K562 (cell line): ENCODE data around the gene UTP11. TPM values are rescaled to one million over a fixed set of nuclear protein-coding genes. Genes with fewer than 3 reads are reported as not detected.

Experiments used
- ATAC-seq: fragments of 200-7000 bp; cut with Tn5 transposase; 3 replicates; pipeline ENCODE4 v1.9.1; 2020; ENCODE audit warnings: moderate library complexity
- BruUV-seq: library from RNA; stranded (reverse); fragments of 400-500 nt; replicated peaks from 2 replicates; lab custom pipeline; 2021; lab: Mats Ljungman, UMichigan
- CTCF ChIA-PET: fragments of 300-600 bp; formaldehyde crosslinking; extraction: SDS; loops from one replicate; lab custom pipeline; 2021; ENCODE audit warnings: low intra/inter-chr PET ratio; lab: Yijun Ruan, JAX
- POLR2A ChIA-PET: fragments of 300-600, 350-650 bp; sonication (Branson Sonifier 250); formaldehyde crosslinking; extraction: SDS; loops from one replicate; lab custom pipeline; 2021; ENCODE audit warnings: antibody characterized with exemption, inconsistent platforms; lab: Yijun Ruan, JAX
- DNase-seq, 4 experiments: peaks; one replicate each; pipeline versions ENCODE4 v3.0.0 to v3.0.0-alpha.2; 2011 to 2018; ENCODE audit warnings: low spot score in 3 of 4, mixed read lengths in 3 of 4; ENCODE audit errors: extremely low read depth in 1 of 4
- FAIRE-seq: peaks from 2 replicates; lab custom pipeline; 2011; peaks lifted over from hg19 to GRCh38; lab: Jason Lieb, UNC
- H2AFZ ChIP-seq: 2 replicates; pipeline ENCODE4 v1.6.0; 2011; ENCODE audit warnings: low read depth, low read length, control low read depth, inconsistent platforms
- H3K27ac ChIP-seq: fragments of 200-600 bp; 3 replicates; pipeline ENCODE4 v1.8.0; 2011; ENCODE audit warnings: low read depth, mild to moderate bottlenecking, control low read depth, inconsistent platforms, low read length, moderate library complexity, mixed read lengths; ENCODE audit errors: extremely low read depth
- H3K27me3 ChIP-seq, 2 experiments: fragments of 300-600 bp in 1 of 2; 2 replicates in 1 of 2; 3 replicates in 1 of 2; pipeline versions ENCODE4 v1.6.0 to v1.8.0; 2011; ENCODE audit warnings: inconsistent platforms in 2 of 2, low read length in 2 of 2, mild to moderate bottlenecking in 1 of 2, mixed read lengths in 1 of 2, moderate library complexity in 1 of 2; ENCODE audit not compliant: control insufficient read depth in 2 of 2, insufficient read depth in 2 of 2
- H3K36me3 ChIP-seq: fragments of 300-600 bp; 3 replicates; pipeline ENCODE4 v1.8.0; 2011; ENCODE audit warnings: mild to moderate bottlenecking, low read length, inconsistent platforms; ENCODE audit not compliant: control insufficient read depth, insufficient read depth
- H3K4me1 ChIP-seq, 2 experiments: fragments of 200-600 bp in 1 of 2; replicated peaks in 1 of 2; 2 replicates in 1 of 2; 3 replicates in 1 of 2; pipeline versions ENCODE4 v1.5.1 to v1.8.0; 2011; ENCODE audit warnings: inconsistent platforms in 2 of 2, low read length in 2 of 2, mild to moderate bottlenecking in 1 of 2, mixed read lengths in 1 of 2, moderate library complexity in 1 of 2; ENCODE audit not compliant: control insufficient read depth in 2 of 2, insufficient read depth in 2 of 2
- H3K4me2 ChIP-seq: 2 replicates; pipeline ENCODE4 v1.6.1; 2011; ENCODE audit warnings: low read length, control low read depth, inconsistent platforms, mixed read lengths; ENCODE audit not compliant: insufficient read depth
- H3K4me3 ChIP-seq: fragments of 200-600 bp; sonication (generic), shearing (Covaris generic); 2 replicates; pipeline ENCODE4 v1.5.1; 2016; ENCODE audit warnings: control low read depth, inconsistent platforms
- H3K79me2 ChIP-seq: fragments of 200-600 bp; 3 replicates; pipeline ENCODE4 v1.8.0; 2011; ENCODE audit warnings: low read length, inconsistent platforms; ENCODE audit not compliant: control insufficient read depth, insufficient read depth
- H3K9ac ChIP-seq, 2 experiments: 2 replicates each; pipeline versions ENCODE4 v1.6.0 to v1.6.1; 2011; ENCODE audit warnings: low read depth in 2 of 2, low read length in 2 of 2, control low read depth in 1 of 2, inconsistent platforms in 1 of 2, mild to moderate bottlenecking in 1 of 2, mixed read lengths in 1 of 2; ENCODE audit not compliant: insufficient read depth in 1 of 2
- H3K9me1 ChIP-seq: one replicate; pipeline ENCODE4 v1.6.0; 2011; ENCODE audit warnings: inconsistent platforms, mild to moderate bottlenecking, low read length, moderate library complexity; ENCODE audit not compliant: control insufficient read depth, insufficient read depth
- H3K9me3 ChIP-seq: replicated peaks from 2 replicates; pipeline ENCODE4 v1.5.1; 2011; ENCODE audit warnings: low read depth, low read length, inconsistent platforms; ENCODE audit not compliant: control insufficient read depth, insufficient read depth
- H4K20me1 ChIP-seq: replicated peaks from 2 replicates; pipeline ENCODE4 v1.6.1; 2011; ENCODE audit warnings: low read length, inconsistent platforms, mixed read lengths; ENCODE audit not compliant: control insufficient read depth, insufficient read depth
- ATF1 ChIP-seq, 2 experiments: fragments of 450-650 bp in 1 of 2; IDR thresholded peaks; 2 replicates each; pipeline ENCODE4 v1.6.1; 2016; ENCODE audit warnings: missing compliant biosample characterization in 1 of 2, missing genetic modification characterization in 1 of 2
- CREBBP ChIP-seq: IDR thresholded peaks from one replicate; pipeline ENCODE4 v1.6.1; 2012; ENCODE audit warnings: low read depth, mild to moderate bottlenecking, control low read depth, inconsistent platforms, low read length
- HEY1 ChIP-seq: fragments of 250-450 bp; sonication (Bioruptor Pico); IDR thresholded peaks from 2 replicates; pipeline ENCODE4 v1.5.0; 2020; ENCODE audit warnings: mild to moderate bottlenecking, moderate library complexity, borderline replicate concordance
- MCM5 ChIP-seq: fragments of 450-650 bp; IDR thresholded peaks from 2 replicates; pipeline ENCODE4 v1.6.1; 2016; ENCODE audit warnings: low read depth
- NR4A1 ChIP-seq, 2 experiments: fragments of 250-450 bp in 1 of 2; fragments of 450-650 bp in 1 of 2; sonication (Bioruptor Pico) in 1 of 2; IDR thresholded peaks; 2 replicates each; pipeline versions ENCODE4 v1.4.0 to v1.6.1; 2016 to 2020; ENCODE audit warnings: mild to moderate bottlenecking in 2 of 2, missing compliant biosample characterization in 1 of 2, missing genetic modification characterization in 1 of 2, moderate library complexity in 1 of 2
- TCFL5 ChIP-seq: fragments of 250-450 bp; sonication (Bioruptor Pico); conservative IDR thresholded peaks from 2 replicates; pipeline ENCODE4 v1.6.1; 2021; ENCODE audit warnings: mild to moderate bottlenecking, moderate library complexity, matching md5 sums
- ZFP30 ChIP-seq: fragments of 250-450 bp; sonication (Bioruptor Pico); IDR thresholded peaks from 2 replicates; pipeline ENCODE4 v1.8.0; 2022; ENCODE audit warnings: moderate library complexity, mild to moderate bottlenecking, inconsistent platforms, borderline replicate concordance
- ZNF134 ChIP-seq: fragments of 250-450 bp; sonication (Bioruptor Pico); conservative IDR thresholded peaks from 2 replicates; pipeline ENCODE4 v1.4.0; 2020
- ZNF280B ChIP-seq: fragments of 250-450 bp; sonication (Bioruptor Pico); IDR thresholded peaks from 2 replicates; pipeline ENCODE4 v1.5.1; 2021; ENCODE audit warnings: mild to moderate bottlenecking
- ZNF395 ChIP-seq: fragments of 200-800 bp; sonication (Bioruptor generic); IDR thresholded peaks from 2 replicates; pipeline ENCODE4 v1.6.1; 2017; ENCODE audit warnings: missing genetic modification characterization, missing compliant biosample characterization
- WGBS: fragments of 100-300 bp; shearing (Covaris generic); methylation state at CpG from one replicate; pipeline ENCODE4 v1.1.6; 2016; ENCODE audit warnings: low coverage, mixed read lengths; ENCODE audit not compliant: insufficient coverage; ENCODE audit errors: missing lambda C conversion rate; 5-methylcytosine and 5-hydroxymethylcytosine counted together
- in situ Hi-C: fragments of 300-500 bp; cut with MboI; formaldehyde crosslinking; loops from 4 replicates; pipeline ENCODE4 v1.15.0; 2018; ENCODE audit warnings: inconsistent platforms, mixed read lengths
- intact Hi-C: fragments of 100-400 bp; cut with micrococcal nuclease; formaldehyde crosslinking; loops from 2 replicates; pipeline ENCODE4 v1.14.2; 2022
- polyA plus RNA-seq, 8 experiments: library from polyadenylated mRNA; depleted of rRNA in 4 of 8; stranded (reverse) in 5 of 8; unstranded in 3 of 8; fragments of >200 nt; fragmentation: Nextera tagmentation in 2 of 8; fragmentation: Illumina TruSeq in 1 of 8; extraction: Ambion mirVana in 2 of 8; extraction: Trizol in 1 of 8; gene quantifications; 2 replicates each; pipeline versions ENCODE4 v1.2.1 to v1.2.3, GENCODE V29; 2011 to 2014; ENCODE audit warnings: inconsistent platforms in 1 of 8, missing spikeins in 1 of 8
- total RNA-seq, 7 experiments: library from RNA; depleted of rRNA in 6 of 7; stranded (reverse); fragments of >200 nt in 6 of 7; fragmentation: Illumina TruSeq in 2 of 7; extraction: Trizol in 2 of 7; gene quantifications; 2 replicates each; pipeline versions ENCODE4 v1.2.1 to v1.2.3, GENCODE V29; 2011 to 2021; ENCODE audit warnings: low replicate concordance in 1 of 7

Gene UTP11
- total and polyA plus RNA-seq, 9 of the 15 experiments (the other 6 are each of a cell fraction or from before 2014, with no cell fraction given): 91.1 to 378 (median 221) TPM

- 0% methylated on average over 7 of the region's 7 CpGs for WGBS
- no peaks in the 10 kb centered on the region for H3K36me3 ChIP-seq
- no peak for ATAC-seq
- H4K20me1 ChIP-seq: peaks cover 8% of the 10 kb centered on the region
- in situ Hi-C loops (no loop called here), intact Hi-C loops (no loop called here)
- H3K4me2 ChIP-seq: no peak overlapping the region
- FAIRE-seq: no peak
- no peaks in the 10 kb centered on the region for H3K79me2 ChIP-seq
- no peaks in the 10 kb centered on the region for H3K9me1 ChIP-seq
- H3K9me3 ChIP-seq: no peaks in the 10 kb centered on the region
- DNase-seq: no peak
- CTCF ChIA-PET: interaction anchor here (0.6 kb wide), 1 partner anchor 1038 kb away, joined by 3 read pairs; no protein-coding TSS in a partner anchor
- no peak overlapping the region for H2AFZ ChIP-seq
- H3K27me3 ChIP-seq: peaks cover 5 to 23% of the 10 kb centered on the region in 2 experiments; a peak in 4 of 5 replicates
- POLR2A ChIA-PET: interaction anchor here (0.6 to 2.0 kb wide), 9 partner anchors 9 to 216 kb away, joined by 3 to 10 read pairs (median 4); partner anchors contain the start of gene UTP11
- BruUV-seq: no TSS peak
- H3K27ac ChIP-seq: no peak overlapping the region
- TF ChIP-seq NR4A1 (CRISPR knock-in tag; IDR thresholded peaks at IDR 0.05): no peak
- TF ChIP-seq NR4A1 (tag; IDR thresholded peaks at IDR 0.05): no peak
- TF ChIP-seq ATF1 (CRISPR knock-in tag; IDR thresholded peaks at IDR 0.05): no peak
- no peak for TF ChIP-seq ATF1 (tag; IDR thresholded peaks at IDR 0.05)
- TF ChIP-seq MCM5: no peak
- no peak for TF ChIP-seq TCFL5 (CRISPR knock-in tag)
- TF ChIP-seq CREBBP: no peak
- no peak for TF ChIP-seq ZNF395 (CRISPR knock-in tag)
- TF ChIP-seq HEY1 (CRISPR knock-in tag): no peak
- TF ChIP-seq ZNF280B (CRISPR knock-in tag): no peak
- no peak for TF ChIP-seq ZNF134 (CRISPR knock-in tag)
- TF ChIP-seq ZFP30 (CRISPR knock-in tag): no peak
- H3K9ac ChIP-seq: no peak overlapping the region
- peaks cover 0 to 7% of the 10 kb centered on the region in 2 experiments; a peak in 3 of 5 replicates for H3K4me1 ChIP-seq
- H3K4me3 ChIP-seq: no peak overlapping the region
Measured at GRCh38 chr1:38053416-38054091, 41.0 kb downstream of the UTP11 start.
